ENCODE data around the gene BPIFB3.

DNA sequence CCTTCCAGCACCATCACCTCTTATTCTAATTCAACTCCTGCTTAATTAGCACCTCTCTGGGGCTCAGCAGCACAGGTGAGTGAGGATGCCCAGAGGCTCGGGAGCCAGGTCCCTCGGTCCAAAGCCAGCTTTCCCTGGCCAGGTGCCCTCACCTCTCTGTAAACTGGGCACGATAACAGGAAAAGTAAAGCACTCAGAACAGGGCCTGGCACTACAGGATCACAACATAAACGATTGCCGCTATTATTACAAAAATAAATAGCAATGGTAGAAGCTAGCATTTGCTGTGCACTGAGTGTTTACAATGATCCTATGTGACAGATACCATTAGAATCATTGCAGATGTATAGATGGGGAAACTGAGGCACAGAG, 43.6 kb upstream of the BPIFB3 start:
- TF ChIP-seq, protein P1, sequence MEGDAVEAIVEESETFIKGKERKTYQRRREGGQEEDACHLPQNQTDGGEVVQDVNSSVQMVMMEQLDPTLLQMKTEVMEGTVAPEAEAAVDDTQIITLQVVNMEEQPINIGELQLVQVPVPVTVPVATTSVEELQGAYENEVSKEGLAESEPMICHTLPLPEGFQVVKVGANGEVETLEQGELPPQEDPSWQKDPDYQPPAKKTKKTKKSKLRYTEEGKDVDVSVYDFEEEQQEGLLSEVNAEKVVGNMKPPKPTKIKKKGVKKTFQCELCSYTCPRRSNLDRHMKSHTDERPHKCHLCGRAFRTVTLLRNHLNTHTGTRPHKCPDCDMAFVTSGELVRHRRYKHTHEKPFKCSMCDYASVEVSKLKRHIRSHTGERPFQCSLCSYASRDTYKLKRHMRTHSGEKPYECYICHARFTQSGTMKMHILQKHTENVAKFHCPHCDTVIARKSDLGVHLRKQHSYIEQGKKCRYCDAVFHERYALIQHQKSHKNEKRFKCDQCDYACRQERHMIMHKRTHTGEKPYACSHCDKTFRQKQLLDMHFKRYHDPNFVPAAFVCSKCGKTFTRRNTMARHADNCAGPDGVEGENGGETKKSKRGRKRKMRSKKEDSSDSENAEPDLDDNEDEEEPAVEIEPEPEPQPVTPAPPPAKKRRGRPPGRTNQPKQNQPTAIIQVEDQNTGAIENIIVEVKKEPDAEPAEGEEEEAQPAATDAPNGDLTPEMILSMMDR (IDR thresholded peaks at IDR 0.05), result no peak
- TF ChIP-seq POLR2AphosphoS5 (IDR thresholded peaks at IDR 0.05; ENCODE audit: insufficient read depth in 1 of 2, low read depth in 1 of 2), result no peak

All from vagina (tissue), 2 donors.